ENCODE results near the gene STK10. TPM values are rescaled to one million over a fixed set of nuclear protein-coding genes. Genes with fewer than 3 reads are reported as not detected.

The STK10 gene
- total and polyA plus RNA-seq, 9 of the 15 experiments (the other 6 are each of a cell fraction or from before 2014, with no cell fraction given), result 0.30 to 6.7 (median 2.4) TPM

- no peak for TF ChIP-seq CEBPG (CRISPR knock-in tag; IDR thresholded peaks at IDR 0.05)
- no peak for TF ChIP-seq CEBPG (tag; conservative IDR thresholded peaks at IDR 0.05 in 1 of 2, IDR thresholded peaks at IDR 0.05 in 1 of 2)
- TF ChIP-seq KLF10 (CRISPR knock-in tag; IDR thresholded peaks at IDR 0.05), result no peak
- TF ChIP-seq ZBTB12 (CRISPR knock-in tag; IDR thresholded peaks at IDR 0.05), result no peak
- no peak for TF ChIP-seq NR2C1 (IDR thresholded peaks at IDR 0.05)
- TF ChIP-seq NR2C1 (tag; IDR thresholded peaks at IDR 0.05), result peak; percentile 16; the same call in 1 of the 2 replicates
- no peak for TF ChIP-seq GATAD2A (IDR thresholded peaks at IDR 0.05)
- no peak for TF ChIP-seq CHD2 (IDR thresholded peaks at IDR 0.05; ENCODE audit: low read depth, low read length)
- no peak for TF ChIP-seq FOXK1 (CRISPR knock-in tag; IDR thresholded peaks at IDR 0.05; ENCODE audit: borderline replicate concordance)
- TF ChIP-seq PHB (CRISPR knock-in tag; IDR thresholded peaks at IDR 0.05), result no peak
- no peak for TF ChIP-seq BRF2 (IDR thresholded peaks at IDR 0.05; ENCODE audit: borderline replicate concordance, insufficient read depth, insufficient read length)
- no peak for TF ChIP-seq HMG20A (CRISPR knock-in tag; conservative IDR thresholded peaks at IDR 0.05)
- peak; percentile 32; the same call in 1 of the 2 replicates for TF ChIP-seq SMARCA4 (IDR thresholded peaks at IDR 0.05)
- no peak for TF ChIP-seq REST (IDR thresholded peaks at IDR 0.05; ENCODE audit: borderline replicate concordance)
- no peak for TF ChIP-seq REST (CRISPR knock-in tag; IDR thresholded peaks at IDR 0.05; ENCODE audit: low read depth)
- TF ChIP-seq DNMT1 (IDR thresholded peaks at IDR 0.05), result no peak
- no peak for TF ChIP-seq MED1 (CRISPR knock-in tag; IDR thresholded peaks at IDR 0.05; ENCODE audit: borderline replicate concordance)
- no peak for TF ChIP-seq NFATC3 (IDR thresholded peaks at IDR 0.05)
- TF ChIP-seq NFIX (CRISPR knock-in tag; IDR thresholded peaks at IDR 0.05; ENCODE audit: low read depth), result no peak
- TF ChIP-seq ELF4 (CRISPR knock-in tag; IDR thresholded peaks at IDR 0.05), result no peak
Observed at GRCh38 chr5:172144291-172144815, 43.7 kb downstream of the STK10 start (continued).
